K562 (cell line): ENCODE measurements around the gene SMG6. TPM values are rescaled to one million over a fixed set of nuclear protein-coding genes. Genes with fewer than 3 reads are reported as not detected.

Experiments used
- BCL6 ChIP-seq: fragments of 250-450 bp; sonication (Bioruptor Pico); IDR thresholded peaks from 2 replicates; pipeline ENCODE4 v1.4.0; 2020
- CHCHD3 ChIP-seq: fragments of 250-450 bp; sonication (Bioruptor Pico); IDR thresholded peaks from 2 replicates; pipeline ENCODE4 v2.1.2; 2022; ENCODE audit warnings: mild to moderate bottlenecking
- GTF2A2 ChIP-seq: IDR thresholded peaks from 2 replicates; pipeline ENCODE4 v1.6.1; 2016; ENCODE audit warnings: mild to moderate bottlenecking, missing genetic modification characterization, missing compliant biosample characterization
- NCOR1 ChIP-seq: fragments of 450-650 bp; IDR thresholded peaks from 2 replicates; pipeline ENCODE4 v1.6.1; 2016; ENCODE audit warnings: mild to moderate bottlenecking, moderate library complexity
- ZFP30 ChIP-seq: fragments of 250-450 bp; sonication (Bioruptor Pico); IDR thresholded peaks from 2 replicates; pipeline ENCODE4 v1.8.0; 2022; ENCODE audit warnings: moderate library complexity, mild to moderate bottlenecking, inconsistent platforms, borderline replicate concordance
- polyA plus RNA-seq, 8 experiments: library from polyadenylated mRNA; depleted of rRNA in 4 of 8; stranded (reverse) in 5 of 8; unstranded in 3 of 8; fragments of >200 nt; fragmentation: Nextera tagmentation in 2 of 8; fragmentation: Illumina TruSeq in 1 of 8; extraction: Ambion mirVana in 2 of 8; extraction: Trizol in 1 of 8; gene quantifications; 2 replicates each; pipeline versions ENCODE4 v1.2.1 to v1.2.3, GENCODE V29; 2011 to 2014; ENCODE audit warnings: inconsistent platforms in 1 of 8, missing spikeins in 1 of 8
- total RNA-seq, 7 experiments: library from RNA; depleted of rRNA in 6 of 7; stranded (reverse); fragments of >200 nt in 6 of 7; fragmentation: Illumina TruSeq in 2 of 7; extraction: Trizol in 2 of 7; gene quantifications; 2 replicates each; pipeline versions ENCODE4 v1.2.1 to v1.2.3, GENCODE V29; 2011 to 2021; ENCODE audit warnings: low replicate concordance in 1 of 7
- TF ChIP-seq, protein P1 (sequence below), 2 experiments: fragments of 450-650 bp; IDR thresholded peaks; 2 replicates each; pipeline ENCODE4 v1.6.1; 2018; ENCODE audit warnings: mild to moderate bottlenecking in 2 of 2, low read depth in 1 of 2; ENCODE audit not compliant: partially characterized antibody in 2 of 2
- TF ChIP-seq, protein P2 (sequence below): sonication (generic); formaldehyde crosslinking; IDR thresholded peaks from 2 replicates; pipeline ENCODE4 v1.8.0; 2023; ENCODE audit warnings: mild to moderate bottlenecking, missing genetic modification reagents
- TF ChIP-seq, protein P3 (sequence below): fragments of 200-600 bp; sonication (generic); IDR thresholded peaks from one replicate; pipeline ENCODE4 v1.6.1; 2012; ENCODE audit warnings: mild to moderate bottlenecking, low read depth, low read length, inconsistent platforms

Gene SMG6
- total and polyA plus RNA-seq, 9 of the 15 experiments (the other 6 are each of a cell fraction or from before 2014, with no cell fraction given), result 0.44 to 13.9 (median 6.0) TPM

DNA sequence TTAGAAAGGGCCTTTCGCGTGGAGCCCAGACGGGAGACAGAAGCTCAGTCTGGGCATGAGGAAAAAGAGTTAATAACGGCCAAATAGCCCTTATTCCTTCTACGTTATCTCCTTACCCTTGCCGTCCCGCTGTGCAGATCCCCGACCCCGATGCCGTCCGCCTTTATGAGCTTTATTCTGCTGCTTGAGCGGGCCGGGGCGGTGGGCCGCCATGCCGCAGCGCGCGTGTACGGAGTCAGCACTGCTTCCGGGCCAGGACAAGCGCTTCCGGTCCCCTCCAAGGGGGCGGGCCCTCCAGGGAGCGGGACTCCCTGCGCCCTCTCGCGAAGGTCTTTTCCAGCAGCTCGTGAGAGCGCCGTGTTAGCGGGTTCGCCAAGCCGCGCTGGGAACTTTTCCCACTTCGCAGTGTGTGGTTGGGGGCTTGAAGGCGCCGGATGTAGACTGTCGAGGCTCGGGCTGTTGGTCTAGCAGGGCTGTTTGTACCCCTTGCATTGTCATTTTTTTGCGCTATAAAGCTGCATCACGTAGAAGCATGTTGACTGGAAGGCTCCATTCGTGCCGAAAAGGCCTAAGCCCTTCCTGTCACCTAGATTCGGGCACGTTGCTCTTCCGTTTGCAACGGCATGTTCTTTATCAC lies 32.7 kb upstream of the SMG6 start, which contains the start of gene TSR1 (continued):
- TF ChIP-seq, protein P1, sequence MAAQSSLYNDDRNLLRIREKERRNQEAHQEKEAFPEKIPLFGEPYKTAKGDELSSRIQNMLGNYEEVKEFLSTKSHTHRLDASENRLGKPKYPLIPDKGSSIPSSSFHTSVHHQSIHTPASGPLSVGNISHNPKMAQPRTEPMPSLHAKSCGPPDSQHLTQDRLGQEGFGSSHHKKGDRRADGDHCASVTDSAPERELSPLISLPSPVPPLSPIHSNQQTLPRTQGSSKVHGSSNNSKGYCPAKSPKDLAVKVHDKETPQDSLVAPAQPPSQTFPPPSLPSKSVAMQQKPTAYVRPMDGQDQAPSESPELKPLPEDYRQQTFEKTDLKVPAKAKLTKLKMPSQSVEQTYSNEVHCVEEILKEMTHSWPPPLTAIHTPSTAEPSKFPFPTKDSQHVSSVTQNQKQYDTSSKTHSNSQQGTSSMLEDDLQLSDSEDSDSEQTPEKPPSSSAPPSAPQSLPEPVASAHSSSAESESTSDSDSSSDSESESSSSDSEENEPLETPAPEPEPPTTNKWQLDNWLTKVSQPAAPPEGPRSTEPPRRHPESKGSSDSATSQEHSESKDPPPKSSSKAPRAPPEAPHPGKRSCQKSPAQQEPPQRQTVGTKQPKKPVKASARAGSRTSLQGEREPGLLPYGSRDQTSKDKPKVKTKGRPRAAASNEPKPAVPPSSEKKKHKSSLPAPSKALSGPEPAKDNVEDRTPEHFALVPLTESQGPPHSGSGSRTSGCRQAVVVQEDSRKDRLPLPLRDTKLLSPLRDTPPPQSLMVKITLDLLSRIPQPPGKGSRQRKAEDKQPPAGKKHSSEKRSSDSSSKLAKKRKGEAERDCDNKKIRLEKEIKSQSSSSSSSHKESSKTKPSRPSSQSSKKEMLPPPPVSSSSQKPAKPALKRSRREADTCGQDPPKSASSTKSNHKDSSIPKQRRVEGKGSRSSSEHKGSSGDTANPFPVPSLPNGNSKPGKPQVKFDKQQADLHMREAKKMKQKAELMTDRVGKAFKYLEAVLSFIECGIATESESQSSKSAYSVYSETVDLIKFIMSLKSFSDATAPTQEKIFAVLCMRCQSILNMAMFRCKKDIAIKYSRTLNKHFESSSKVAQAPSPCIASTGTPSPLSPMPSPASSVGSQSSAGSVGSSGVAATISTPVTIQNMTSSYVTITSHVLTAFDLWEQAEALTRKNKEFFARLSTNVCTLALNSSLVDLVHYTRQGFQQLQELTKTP (IDR thresholded peaks at IDR 0.05; ENCODE audit: low read depth in 1 of 2, partially characterized antibody in 2 of 2), result peak in 1 of 2 experiments; percentile 7
- TF ChIP-seq, protein P2, sequence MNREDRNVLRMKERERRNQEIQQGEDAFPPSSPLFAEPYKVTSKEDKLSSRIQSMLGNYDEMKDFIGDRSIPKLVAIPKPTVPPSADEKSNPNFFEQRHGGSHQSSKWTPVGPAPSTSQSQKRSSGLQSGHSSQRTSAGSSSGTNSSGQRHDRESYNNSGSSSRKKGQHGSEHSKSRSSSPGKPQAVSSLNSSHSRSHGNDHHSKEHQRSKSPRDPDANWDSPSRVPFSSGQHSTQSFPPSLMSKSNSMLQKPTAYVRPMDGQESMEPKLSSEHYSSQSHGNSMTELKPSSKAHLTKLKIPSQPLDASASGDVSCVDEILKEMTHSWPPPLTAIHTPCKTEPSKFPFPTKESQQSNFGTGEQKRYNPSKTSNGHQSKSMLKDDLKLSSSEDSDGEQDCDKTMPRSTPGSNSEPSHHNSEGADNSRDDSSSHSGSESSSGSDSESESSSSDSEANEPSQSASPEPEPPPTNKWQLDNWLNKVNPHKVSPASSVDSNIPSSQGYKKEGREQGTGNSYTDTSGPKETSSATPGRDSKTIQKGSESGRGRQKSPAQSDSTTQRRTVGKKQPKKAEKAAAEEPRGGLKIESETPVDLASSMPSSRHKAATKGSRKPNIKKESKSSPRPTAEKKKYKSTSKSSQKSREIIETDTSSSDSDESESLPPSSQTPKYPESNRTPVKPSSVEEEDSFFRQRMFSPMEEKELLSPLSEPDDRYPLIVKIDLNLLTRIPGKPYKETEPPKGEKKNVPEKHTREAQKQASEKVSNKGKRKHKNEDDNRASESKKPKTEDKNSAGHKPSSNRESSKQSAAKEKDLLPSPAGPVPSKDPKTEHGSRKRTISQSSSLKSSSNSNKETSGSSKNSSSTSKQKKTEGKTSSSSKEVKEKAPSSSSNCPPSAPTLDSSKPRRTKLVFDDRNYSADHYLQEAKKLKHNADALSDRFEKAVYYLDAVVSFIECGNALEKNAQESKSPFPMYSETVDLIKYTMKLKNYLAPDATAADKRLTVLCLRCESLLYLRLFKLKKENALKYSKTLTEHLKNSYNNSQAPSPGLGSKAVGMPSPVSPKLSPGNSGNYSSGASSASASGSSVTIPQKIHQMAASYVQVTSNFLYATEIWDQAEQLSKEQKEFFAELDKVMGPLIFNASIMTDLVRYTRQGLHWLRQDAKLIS, result peak; percentile 62; the same call in 1 of the 2 replicates
- TF ChIP-seq, protein P3, sequence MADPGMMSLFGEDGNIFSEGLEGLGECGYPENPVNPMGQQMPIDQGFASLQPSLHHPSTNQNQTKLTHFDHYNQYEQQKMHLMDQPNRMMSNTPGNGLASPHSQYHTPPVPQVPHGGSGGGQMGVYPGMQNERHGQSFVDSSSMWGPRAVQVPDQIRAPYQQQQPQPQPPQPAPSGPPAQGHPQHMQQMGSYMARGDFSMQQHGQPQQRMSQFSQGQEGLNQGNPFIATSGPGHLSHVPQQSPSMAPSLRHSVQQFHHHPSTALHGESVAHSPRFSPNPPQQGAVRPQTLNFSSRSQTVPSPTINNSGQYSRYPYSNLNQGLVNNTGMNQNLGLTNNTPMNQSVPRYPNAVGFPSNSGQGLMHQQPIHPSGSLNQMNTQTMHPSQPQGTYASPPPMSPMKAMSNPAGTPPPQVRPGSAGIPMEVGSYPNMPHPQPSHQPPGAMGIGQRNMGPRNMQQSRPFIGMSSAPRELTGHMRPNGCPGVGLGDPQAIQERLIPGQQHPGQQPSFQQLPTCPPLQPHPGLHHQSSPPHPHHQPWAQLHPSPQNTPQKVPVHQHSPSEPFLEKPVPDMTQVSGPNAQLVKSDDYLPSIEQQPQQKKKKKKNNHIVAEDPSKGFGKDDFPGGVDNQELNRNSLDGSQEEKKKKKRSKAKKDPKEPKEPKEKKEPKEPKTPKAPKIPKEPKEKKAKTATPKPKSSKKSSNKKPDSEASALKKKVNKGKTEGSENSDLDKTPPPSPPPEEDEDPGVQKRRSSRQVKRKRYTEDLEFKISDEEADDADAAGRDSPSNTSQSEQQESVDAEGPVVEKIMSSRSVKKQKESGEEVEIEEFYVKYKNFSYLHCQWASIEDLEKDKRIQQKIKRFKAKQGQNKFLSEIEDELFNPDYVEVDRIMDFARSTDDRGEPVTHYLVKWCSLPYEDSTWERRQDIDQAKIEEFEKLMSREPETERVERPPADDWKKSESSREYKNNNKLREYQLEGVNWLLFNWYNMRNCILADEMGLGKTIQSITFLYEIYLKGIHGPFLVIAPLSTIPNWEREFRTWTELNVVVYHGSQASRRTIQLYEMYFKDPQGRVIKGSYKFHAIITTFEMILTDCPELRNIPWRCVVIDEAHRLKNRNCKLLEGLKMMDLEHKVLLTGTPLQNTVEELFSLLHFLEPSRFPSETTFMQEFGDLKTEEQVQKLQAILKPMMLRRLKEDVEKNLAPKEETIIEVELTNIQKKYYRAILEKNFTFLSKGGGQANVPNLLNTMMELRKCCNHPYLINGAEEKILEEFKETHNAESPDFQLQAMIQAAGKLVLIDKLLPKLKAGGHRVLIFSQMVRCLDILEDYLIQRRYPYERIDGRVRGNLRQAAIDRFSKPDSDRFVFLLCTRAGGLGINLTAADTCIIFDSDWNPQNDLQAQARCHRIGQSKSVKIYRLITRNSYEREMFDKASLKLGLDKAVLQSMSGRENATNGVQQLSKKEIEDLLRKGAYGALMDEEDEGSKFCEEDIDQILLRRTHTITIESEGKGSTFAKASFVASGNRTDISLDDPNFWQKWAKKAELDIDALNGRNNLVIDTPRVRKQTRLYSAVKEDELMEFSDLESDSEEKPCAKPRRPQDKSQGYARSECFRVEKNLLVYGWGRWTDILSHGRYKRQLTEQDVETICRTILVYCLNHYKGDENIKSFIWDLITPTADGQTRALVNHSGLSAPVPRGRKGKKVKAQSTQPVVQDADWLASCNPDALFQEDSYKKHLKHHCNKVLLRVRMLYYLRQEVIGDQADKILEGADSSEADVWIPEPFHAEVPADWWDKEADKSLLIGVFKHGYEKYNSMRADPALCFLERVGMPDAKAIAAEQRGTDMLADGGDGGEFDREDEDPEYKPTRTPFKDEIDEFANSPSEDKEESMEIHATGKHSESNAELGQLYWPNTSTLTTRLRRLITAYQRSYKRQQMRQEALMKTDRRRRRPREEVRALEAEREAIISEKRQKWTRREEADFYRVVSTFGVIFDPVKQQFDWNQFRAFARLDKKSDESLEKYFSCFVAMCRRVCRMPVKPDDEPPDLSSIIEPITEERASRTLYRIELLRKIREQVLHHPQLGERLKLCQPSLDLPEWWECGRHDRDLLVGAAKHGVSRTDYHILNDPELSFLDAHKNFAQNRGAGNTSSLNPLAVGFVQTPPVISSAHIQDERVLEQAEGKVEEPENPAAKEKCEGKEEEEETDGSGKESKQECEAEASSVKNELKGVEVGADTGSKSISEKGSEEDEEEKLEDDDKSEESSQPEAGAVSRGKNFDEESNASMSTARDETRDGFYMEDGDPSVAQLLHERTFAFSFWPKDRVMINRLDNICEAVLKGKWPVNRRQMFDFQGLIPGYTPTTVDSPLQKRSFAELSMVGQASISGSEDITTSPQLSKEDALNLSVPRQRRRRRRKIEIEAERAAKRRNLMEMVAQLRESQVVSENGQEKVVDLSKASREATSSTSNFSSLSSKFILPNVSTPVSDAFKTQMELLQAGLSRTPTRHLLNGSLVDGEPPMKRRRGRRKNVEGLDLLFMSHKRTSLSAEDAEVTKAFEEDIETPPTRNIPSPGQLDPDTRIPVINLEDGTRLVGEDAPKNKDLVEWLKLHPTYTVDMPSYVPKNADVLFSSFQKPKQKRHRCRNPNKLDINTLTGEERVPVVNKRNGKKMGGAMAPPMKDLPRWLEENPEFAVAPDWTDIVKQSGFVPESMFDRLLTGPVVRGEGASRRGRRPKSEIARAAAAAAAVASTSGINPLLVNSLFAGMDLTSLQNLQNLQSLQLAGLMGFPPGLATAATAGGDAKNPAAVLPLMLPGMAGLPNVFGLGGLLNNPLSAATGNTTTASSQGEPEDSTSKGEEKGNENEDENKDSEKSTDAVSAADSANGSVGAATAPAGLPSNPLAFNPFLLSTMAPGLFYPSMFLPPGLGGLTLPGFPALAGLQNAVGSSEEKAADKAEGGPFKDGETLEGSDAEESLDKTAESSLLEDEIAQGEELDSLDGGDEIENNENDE, result no peak
- TF ChIP-seq NCOR1, result no peak
- no peak for TF ChIP-seq ZFP30 (CRISPR knock-in tag)
- TF ChIP-seq BCL6 (CRISPR knock-in tag), result no peak
- no peak for TF ChIP-seq CHCHD3 (CRISPR knock-in tag)
- no peak for TF ChIP-seq GTF2A2
